HepG2 (cell line): ENCODE data around the gene ZSCAN23. TPM values are rescaled to one million over a fixed set of nuclear protein-coding genes. Genes with fewer than 3 reads are reported as not detected.

Source experiments
- CCDC6 ChIP-seq: sonication (generic); formaldehyde crosslinking; IDR thresholded peaks from 2 replicates; pipeline ENCODE4 v1.8.1; 2022; ENCODE audit warnings: mild to moderate bottlenecking, missing genetic modification reagents, moderate library complexity
- DNMT3B ChIP-seq: conservative IDR thresholded peaks from 2 replicates; pipeline ENCODE4 v1.6.1; 2016; ENCODE audit warnings: missing biosample characterization, control low read depth
- EZH2 ChIP-seq: conservative IDR thresholded peaks from 2 replicates; pipeline ENCODE4 v1.6.1; 2012; ENCODE audit warnings: mild to moderate bottlenecking, low read depth, low read length, moderate library complexity
- KLF12 ChIP-seq: sonication (generic); formaldehyde crosslinking; IDR thresholded peaks from 2 replicates; pipeline ENCODE4 v1.4.0; 2020; ENCODE audit warnings: missing genetic modification reagents, borderline replicate concordance
- KLF9 ChIP-seq: IDR thresholded peaks from 2 replicates; pipeline ENCODE4 v1.6.1; 2016; ENCODE audit warnings: low read depth
- NCOA5 ChIP-seq: sonication (generic); formaldehyde crosslinking; IDR thresholded peaks from 2 replicates; pipeline ENCODE4 v1.4.0; 2020; ENCODE audit warnings: missing genetic modification reagents
- NR2F6 ChIP-seq, 2 experiments: IDR thresholded peaks; 2 replicates each; pipeline ENCODE4 v1.6.1; 2016; ENCODE audit warnings: antibody characterized with exemption in 1 of 2, mild to moderate bottlenecking in 1 of 2
- PAX8 ChIP-seq: sonication (generic); formaldehyde crosslinking; IDR thresholded peaks from 2 replicates; pipeline ENCODE4 v1.8.0; 2022; ENCODE audit warnings: mild to moderate bottlenecking, missing genetic modification reagents, borderline replicate concordance
- REL ChIP-seq: sonication (generic); formaldehyde crosslinking; conservative IDR thresholded peaks from 2 replicates; pipeline ENCODE4 v1.8.0; 2022; ENCODE audit warnings: mild to moderate bottlenecking, missing genetic modification reagents, moderate library complexity
- TSC22D2 ChIP-seq: sonication (generic); formaldehyde crosslinking; IDR thresholded peaks from 2 replicates; pipeline ENCODE4 v1.5.1; 2020; ENCODE audit warnings: missing genetic modification reagents, mild to moderate bottlenecking, borderline replicate concordance
- ZFP36L2 ChIP-seq: sonication (generic); formaldehyde crosslinking; IDR thresholded peaks from 2 replicates; pipeline ENCODE4 v1.4.0; 2020; ENCODE audit warnings: missing genetic modification reagents
- ZFP90 ChIP-seq: sonication (generic); formaldehyde crosslinking; IDR thresholded peaks from 2 replicates; pipeline ENCODE4 v1.8.0; 2022; ENCODE audit warnings: missing genetic modification reagents, mild to moderate bottlenecking, inconsistent platforms, borderline replicate concordance
- ZNF317 ChIP-seq: sonication (generic); formaldehyde crosslinking; IDR thresholded peaks from 2 replicates; pipeline ENCODE4 v1.5.0; 2020; ENCODE audit warnings: mild to moderate bottlenecking, missing genetic modification reagents
- ZNF383 ChIP-seq: sonication (generic); formaldehyde crosslinking; IDR thresholded peaks from 2 replicates; pipeline ENCODE4 v1.4.0; 2020; ENCODE audit warnings: missing genetic modification reagents, mild to moderate bottlenecking, borderline replicate concordance
- ZNF446 ChIP-seq: sonication (generic); formaldehyde crosslinking; IDR thresholded peaks from 2 replicates; pipeline ENCODE4 v1.5.0; 2020; ENCODE audit warnings: mild to moderate bottlenecking, missing genetic modification reagents
- ZNF496 ChIP-seq: sonication (generic); formaldehyde crosslinking; IDR thresholded peaks from 2 replicates; pipeline ENCODE4 v1.8.1; 2023; ENCODE audit warnings: mild to moderate bottlenecking, moderate library complexity, missing genetic modification reagents; ENCODE audit not compliant: insufficient replicate concordance
- ZNF713 ChIP-seq: sonication (generic); formaldehyde crosslinking; IDR thresholded peaks from 2 replicates; pipeline ENCODE4 v1.4.0; 2020; ENCODE audit warnings: mild to moderate bottlenecking, missing genetic modification reagents
- ZNF749 ChIP-seq: sonication (generic); formaldehyde crosslinking; IDR thresholded peaks from 2 replicates; pipeline ENCODE4 v1.8.0; 2022; ENCODE audit warnings: mild to moderate bottlenecking, missing genetic modification reagents, moderate library complexity, borderline replicate concordance
- polyA plus RNA-seq, 8 experiments: library from polyadenylated mRNA; depleted of rRNA in 3 of 8; stranded (reverse) in 7 of 8; unstranded in 1 of 8; fragments of >200 nt; fragmentation: Illumina TruSeq in 4 of 8; extraction: Trizol in 4 of 8; gene quantifications; 2 replicates each; pipeline versions ENCODE4 v1.2.1 to v1.2.3, GENCODE V29; 2011 to 2016; ENCODE audit warnings: low read depth in 4 of 8, missing spikeins in 1 of 8, mixed read lengths in 1 of 8; ENCODE audit not compliant: insufficient read depth in 1 of 8
- total RNA-seq, 5 experiments: library from RNA; depleted of rRNA; stranded (reverse); fragments of >200 nt; fragmentation: Illumina TruSeq; extraction: Trizol; gene quantifications; 2 replicates each; pipeline ENCODE4 v1.2.3, GENCODE V29; 2016; ENCODE audit warnings: low read depth in 1 of 5
- TF ChIP-seq, protein P1 (sequence below): sonication (generic); formaldehyde crosslinking; conservative IDR thresholded peaks from 2 replicates; pipeline ENCODE4 v1.4.0; 2020; ENCODE audit warnings: missing genetic modification reagents
- TF ChIP-seq, protein P2 (sequence below): sonication (generic); formaldehyde crosslinking; IDR thresholded peaks from 2 replicates; pipeline ENCODE4 v1.9.0; 2021; ENCODE audit warnings: missing genetic modification reagents, mild to moderate bottlenecking, borderline replicate concordance
- TF ChIP-seq, protein P3 (sequence below): sonication (generic); formaldehyde crosslinking; IDR thresholded peaks from 2 replicates; pipeline ENCODE4 v1.5.0; 2020; ENCODE audit warnings: missing genetic modification reagents
- TF ChIP-seq, protein P4 (sequence below): IDR thresholded peaks from 2 replicates; pipeline ENCODE4 v1.6.1; 2016; ENCODE audit warnings: mild to moderate bottlenecking
- TF ChIP-seq, protein P5 (sequence below): sonication (generic); formaldehyde crosslinking; IDR thresholded peaks from 2 replicates; pipeline ENCODE4 v1.4.0; 2020; ENCODE audit warnings: missing genetic modification reagents

The ZSCAN23 gene
- total and polyA plus RNA-seq, 2 of the 13 experiments (the other 11 are each of a cell fraction or from before 2014, with no cell fraction given): 0.29 to 1.2 TPM

DNA sequence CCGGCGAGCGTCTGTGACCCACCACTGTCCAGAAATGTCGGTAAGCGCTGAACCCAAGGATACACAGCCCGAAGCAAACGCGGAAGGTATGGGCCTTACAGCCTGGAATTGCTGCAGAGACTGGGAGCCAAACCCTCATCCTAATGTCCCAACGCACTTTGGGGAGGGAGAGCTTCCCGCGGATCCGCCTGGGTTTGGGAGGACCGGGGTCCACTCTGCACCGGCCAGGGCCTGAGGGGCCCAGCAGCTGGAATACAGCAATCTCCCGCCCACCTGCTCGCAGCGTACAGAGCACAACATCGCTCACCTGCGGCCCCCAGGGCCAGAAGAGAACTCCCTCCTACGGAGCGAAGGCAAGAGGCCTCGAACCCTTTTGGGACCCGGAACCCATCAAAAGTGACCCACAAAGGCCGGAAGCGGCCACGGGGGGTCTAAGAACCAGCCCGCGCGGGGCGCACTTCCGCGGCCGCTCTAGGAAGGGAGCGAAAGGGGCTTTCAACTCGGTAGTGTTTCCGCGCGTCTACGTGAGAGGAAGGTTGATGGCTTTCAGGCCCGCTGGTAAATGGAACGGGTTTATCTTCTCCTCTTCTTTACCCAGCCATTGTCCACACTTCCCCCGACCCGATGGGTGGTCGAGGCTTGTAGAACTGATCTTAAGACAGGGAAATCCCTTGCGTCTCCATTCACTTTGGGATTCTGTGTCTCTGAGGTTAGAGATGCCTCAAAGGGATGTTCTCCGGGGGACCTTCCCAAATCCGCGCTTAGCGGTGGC, 43.8 kb downstream of the ZSCAN23 start, which contains the start of gene ZSCAN12 (continued):
- TF ChIP-seq, protein P1, sequence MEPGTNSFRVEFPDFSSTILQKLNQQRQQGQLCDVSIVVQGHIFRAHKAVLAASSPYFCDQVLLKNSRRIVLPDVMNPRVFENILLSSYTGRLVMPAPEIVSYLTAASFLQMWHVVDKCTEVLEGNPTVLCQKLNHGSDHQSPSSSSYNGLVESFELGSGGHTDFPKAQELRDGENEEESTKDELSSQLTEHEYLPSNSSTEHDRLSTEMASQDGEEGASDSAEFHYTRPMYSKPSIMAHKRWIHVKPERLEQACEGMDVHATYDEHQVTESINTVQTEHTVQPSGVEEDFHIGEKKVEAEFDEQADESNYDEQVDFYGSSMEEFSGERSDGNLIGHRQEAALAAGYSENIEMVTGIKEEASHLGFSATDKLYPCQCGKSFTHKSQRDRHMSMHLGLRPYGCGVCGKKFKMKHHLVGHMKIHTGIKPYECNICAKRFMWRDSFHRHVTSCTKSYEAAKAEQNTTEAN (CRISPR knock-in tag): peak; percentile 67
- TF ChIP-seq, protein P2, sequence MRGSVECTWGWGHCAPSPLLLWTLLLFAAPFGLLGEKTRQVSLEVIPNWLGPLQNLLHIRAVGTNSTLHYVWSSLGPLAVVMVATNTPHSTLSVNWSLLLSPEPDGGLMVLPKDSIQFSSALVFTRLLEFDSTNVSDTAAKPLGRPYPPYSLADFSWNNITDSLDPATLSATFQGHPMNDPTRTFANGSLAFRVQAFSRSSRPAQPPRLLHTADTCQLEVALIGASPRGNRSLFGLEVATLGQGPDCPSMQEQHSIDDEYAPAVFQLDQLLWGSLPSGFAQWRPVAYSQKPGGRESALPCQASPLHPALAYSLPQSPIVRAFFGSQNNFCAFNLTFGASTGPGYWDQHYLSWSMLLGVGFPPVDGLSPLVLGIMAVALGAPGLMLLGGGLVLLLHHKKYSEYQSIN (CRISPR knock-in tag): no peak
- TF ChIP-seq ZFP90 (CRISPR knock-in tag) (peak; percentile 96; the same call in 1 of the 2 replicates), NCOA5 (CRISPR knock-in tag) (no peak), EZH2 (no peak), PAX8 (CRISPR knock-in tag) (peak; percentile 60; the same call in 1 of the 2 replicates), ZNF496 (CRISPR knock-in tag) (no peak), ZNF713 (no peak), DNMT3B (peak; percentile 96), ZNF749 (0 out of 2 replicates have a peak, but pooled peaks have one; percentile 27), REL (CRISPR knock-in tag) (no peak), CCDC6 (CRISPR knock-in tag) (peak; percentile 96), ZNF446 (CRISPR knock-in tag) (peak; percentile 61; the same call in 1 of the 2 replicates), NR2F6 (IDR thresholded peaks at IDR 0.05) (peak; percentile 75), NR2F6 (CRISPR knock-in tag; IDR thresholded peaks at IDR 0.05) (peak; percentile 76), KLF12 (CRISPR knock-in tag) (peak; percentile 92), ZFP36L2 (CRISPR knock-in tag) (no peak; the same call in 1 of the 2 replicates), KLF9 (CRISPR knock-in tag) (no peak; the same call in 1 of the 2 replicates), ZNF383 (CRISPR knock-in tag) (no peak), TSC22D2 (CRISPR knock-in tag) (0 out of 2 replicates have a peak, but pooled peaks have one; percentile 61), ZNF317 (CRISPR knock-in tag) (peak; percentile 95)
- TF ChIP-seq, protein P3, sequence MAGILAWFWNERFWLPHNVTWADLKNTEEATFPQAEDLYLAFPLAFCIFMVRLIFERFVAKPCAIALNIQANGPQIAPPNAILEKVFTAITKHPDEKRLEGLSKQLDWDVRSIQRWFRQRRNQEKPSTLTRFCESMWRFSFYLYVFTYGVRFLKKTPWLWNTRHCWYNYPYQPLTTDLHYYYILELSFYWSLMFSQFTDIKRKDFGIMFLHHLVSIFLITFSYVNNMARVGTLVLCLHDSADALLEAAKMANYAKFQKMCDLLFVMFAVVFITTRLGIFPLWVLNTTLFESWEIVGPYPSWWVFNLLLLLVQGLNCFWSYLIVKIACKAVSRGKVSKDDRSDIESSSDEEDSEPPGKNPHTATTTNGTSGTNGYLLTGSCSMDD (CRISPR knock-in tag): no peak
- TF ChIP-seq, protein P4, sequence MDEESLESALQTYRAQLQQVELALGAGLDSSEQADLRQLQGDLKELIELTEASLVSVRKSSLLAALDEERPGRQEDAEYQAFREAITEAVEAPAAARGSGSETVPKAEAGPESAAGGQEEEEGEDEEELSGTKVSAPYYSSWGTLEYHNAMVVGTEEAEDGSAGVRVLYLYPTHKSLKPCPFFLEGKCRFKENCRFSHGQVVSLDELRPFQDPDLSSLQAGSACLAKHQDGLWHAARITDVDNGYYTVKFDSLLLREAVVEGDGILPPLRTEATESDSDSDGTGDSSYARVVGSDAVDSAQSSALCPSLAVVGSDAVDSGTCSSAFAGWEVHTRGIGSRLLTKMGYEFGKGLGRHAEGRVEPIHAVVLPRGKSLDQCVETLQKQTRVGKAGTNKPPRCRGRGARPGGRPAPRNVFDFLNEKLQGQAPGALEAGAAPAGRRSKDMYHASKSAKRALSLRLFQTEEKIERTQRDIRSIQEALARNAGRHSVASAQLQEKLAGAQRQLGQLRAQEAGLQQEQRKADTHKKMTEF (CRISPR knock-in tag): peak; percentile 96
- TF ChIP-seq, protein P5, sequence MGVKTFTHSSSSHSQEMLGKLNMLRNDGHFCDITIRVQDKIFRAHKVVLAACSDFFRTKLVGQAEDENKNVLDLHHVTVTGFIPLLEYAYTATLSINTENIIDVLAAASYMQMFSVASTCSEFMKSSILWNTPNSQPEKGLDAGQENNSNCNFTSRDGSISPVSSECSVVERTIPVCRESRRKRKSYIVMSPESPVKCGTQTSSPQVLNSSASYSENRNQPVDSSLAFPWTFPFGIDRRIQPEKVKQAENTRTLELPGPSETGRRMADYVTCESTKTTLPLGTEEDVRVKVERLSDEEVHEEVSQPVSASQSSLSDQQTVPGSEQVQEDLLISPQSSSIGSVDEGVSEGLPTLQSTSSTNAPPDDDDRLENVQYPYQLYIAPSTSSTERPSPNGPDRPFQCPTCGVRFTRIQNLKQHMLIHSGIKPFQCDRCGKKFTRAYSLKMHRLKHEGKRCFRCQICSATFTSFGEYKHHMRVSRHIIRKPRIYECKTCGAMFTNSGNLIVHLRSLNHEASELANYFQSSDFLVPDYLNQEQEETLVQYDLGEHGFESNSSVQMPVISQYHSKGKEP (CRISPR knock-in tag): 0 out of 2 replicates have a peak, but pooled peaks have one; percentile 77
